A549 (cell line): ENCODE measurements around the gene SPATA6L. TPM values are rescaled to one million over a fixed set of nuclear protein-coding genes. Genes with fewer than 3 reads are reported as not detected.
A peak's percentile ranks its signal among the peaks of the same experiment; 100 is the strongest.

ENCODE experiments used
- ATAC-seq, 2 experiments: fragments of 200-7000 bp in 1 of 2; fragments of >200 bp in 1 of 2; cut with Nextera tagmentation in 1 of 2; cut with Tn5 transposase in 1 of 2; 3 replicates each; pipeline versions ENCODE4 v1.8.0 to v1.9.1; 2018 to 2020; ENCODE audit warnings: mild to moderate bottlenecking in 1 of 2, moderate library complexity in 1 of 2
- CTCF ChIA-PET: fragments of 300-600 bp; sonication (Branson Sonifier 250); formaldehyde crosslinking; extraction: SDS; loops from one replicate; lab custom pipeline; 2021; ENCODE audit warnings: antibody characterized with exemption, inconsistent platforms; lab: Yijun Ruan, JAX
- POLR2A ChIA-PET: fragments of 350-600 bp; formaldehyde crosslinking; extraction: SDS; loops from one replicate; lab custom pipeline; 2021; ENCODE audit warnings: antibody characterized with exemption, inconsistent platforms; lab: Yijun Ruan, JAX
- DNase-seq, 2 experiments: peaks; one replicate each; pipeline versions ENCODE4 v3.0.0 to v3.0.0-alpha.2; 2011 to 2016; ENCODE audit warnings: low read depth in 1 of 2, low spot score in 1 of 2
- FAIRE-seq: peaks from 2 replicates; lab custom pipeline; 2011; peaks lifted over from hg19 to GRCh38; lab: Jason Lieb, UNC
- H3K27ac ChIP-seq, 2 experiments: fragments of >200 bp; sonication (Bioruptor Twin); formaldehyde crosslinking; 3 replicates each; pipeline ENCODE4 v1.5.1; 2016 to 2017
- H3K4me1 ChIP-seq: fragments of >200 bp; sonication (Bioruptor Twin); formaldehyde crosslinking; 3 replicates; pipeline ENCODE4 v1.6.1; 2016
- H3K4me2 ChIP-seq: fragments of >200 bp; sonication (Bioruptor Twin); formaldehyde crosslinking; 3 replicates; pipeline ENCODE4 v1.6.1; 2016
- H3K4me3 ChIP-seq: fragments of >200 bp; sonication (Bioruptor Twin); formaldehyde crosslinking; 3 replicates; pipeline ENCODE4 v1.5.1; 2016
- H3K9me3 ChIP-seq: fragments of >200 bp; sonication (Bioruptor Twin); formaldehyde crosslinking; 3 replicates; pipeline ENCODE4 v1.6.1; 2016
- CTCF ChIP-seq: fragments of >200 bp; sonication (Bioruptor Twin); formaldehyde crosslinking; IDR thresholded peaks from 3 replicates; pipeline ENCODE4 v1.5.1; 2016
- POLR2AphosphoS2 ChIP-seq: conservative IDR thresholded peaks from 2 replicates; pipeline ENCODE4 v1.6.1; 2012; ENCODE audit warnings: low read length, improper control_type of control experiment, inconsistent platforms
- RAD21 ChIP-seq, 2 experiments: fragments of >200 bp in 1 of 2; sonication (Bioruptor Twin) in 1 of 2; formaldehyde crosslinking in 1 of 2; IDR thresholded peaks in 1 of 2; conservative IDR thresholded peaks in 1 of 2; 2 replicates in 1 of 2; 3 replicates in 1 of 2; pipeline ENCODE4 v1.6.1; 2012 to 2018; ENCODE audit warnings: inconsistent platforms in 1 of 2
- SMC3 ChIP-seq: fragments of >200 bp; sonication (Bioruptor Twin); formaldehyde crosslinking; IDR thresholded peaks from 3 replicates; pipeline ENCODE4 v1.6.1; 2018; ENCODE audit warnings: inconsistent platforms
- TP53 ChIP-seq: fragments of 250-450 bp; sonication (Bioruptor Pico); IDR thresholded peaks from 2 replicates; pipeline ENCODE4 v1.5.0; 2021; ENCODE audit warnings: mild to moderate bottlenecking, moderate library complexity
- WGBS: methylation state at CpG from one replicate; pipeline ENCODE4 v1.1.6; 2017; ENCODE audit errors: missing lambda C conversion rate; 5-methylcytosine and 5-hydroxymethylcytosine counted together
- polyA plus RNA-seq, 4 experiments: library from polyadenylated mRNA; depleted of rRNA in 3 of 4; stranded (reverse); fragments of >200 nt; fragmentation: RNase III in 1 of 4; extraction: RNeasy Plus Mini Kit Qiagen cat#74134 plus additional on column Dnase treatment in 1 of 4; gene quantifications; 2 replicates in 3 of 4; 3 replicates in 1 of 4; pipeline ENCODE4 v1.2.3, GENCODE V29; 2011 to 2017

SPATA6L gene
- polyA plus RNA-seq, 2 of the 4 experiments (the other 2 are of a cell fraction) = 0.99 to 6.6 TPM

DNA sequence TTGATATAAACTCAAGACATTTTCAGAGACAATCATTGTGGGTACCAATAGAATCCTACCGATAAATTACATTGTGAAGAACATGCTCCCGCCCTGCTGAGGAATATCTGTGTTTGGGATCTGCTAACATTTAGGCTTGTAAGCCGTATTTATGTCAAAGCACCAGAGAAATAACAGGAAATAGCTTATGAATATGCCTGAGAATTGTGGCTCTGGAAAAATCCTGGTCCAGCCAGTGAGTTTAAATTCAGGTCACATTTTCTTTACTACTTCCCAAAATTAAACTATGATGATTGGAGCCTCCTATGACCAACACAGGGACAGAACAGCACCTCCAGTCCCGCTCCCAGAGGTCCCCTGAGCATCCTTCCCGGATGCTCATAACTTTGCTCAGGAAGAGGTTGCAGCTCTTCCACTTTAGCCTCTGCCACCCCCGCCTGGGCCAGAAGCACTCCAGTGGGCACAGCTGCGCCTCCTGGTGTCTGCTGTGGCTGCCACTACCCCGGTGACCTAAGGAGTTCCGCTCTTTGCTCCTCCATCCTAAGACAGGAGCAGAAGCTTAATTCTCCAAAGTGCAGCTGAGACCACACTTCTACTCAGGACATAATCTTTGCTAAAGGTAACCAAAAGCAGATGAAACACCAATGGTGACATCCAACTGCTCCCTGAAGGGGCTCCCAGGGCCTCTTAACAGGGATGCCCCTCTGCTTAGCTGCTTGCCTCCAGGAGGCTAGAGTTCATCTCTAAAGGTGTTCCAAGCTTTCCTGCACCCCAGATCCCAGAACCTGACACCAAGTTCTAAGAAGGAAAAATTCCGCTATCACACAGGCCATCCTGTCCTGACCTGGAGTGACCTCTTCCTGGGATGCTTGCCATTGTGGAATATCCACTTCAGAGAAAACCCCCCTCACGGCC is 117.2 kb downstream of the SPATA6L start:
- H3K9me3 ChIP-seq = no peaks in the 10 kb centered on the region
- FAIRE-seq (no peak), DNase-seq (peak; percentile 23 to 44), ATAC-seq (peak; percentile 85 to 98)
- peak; percentile 38 to 64 for TF ChIP-seq RAD21 (conservative IDR thresholded peaks at IDR 0.05 in 1 of 2, IDR thresholded peaks at IDR 0.05 in 1 of 2)
- no peak for TF ChIP-seq POLR2AphosphoS2
- TF ChIP-seq TP53 = no peak
- peak; percentile 57 for TF ChIP-seq SMC3
- peak; percentile 41; the same call in 2 of the 3 replicates for TF ChIP-seq CTCF
- no peak overlapping the region for H3K4me2 ChIP-seq
- H3K27ac ChIP-seq = no peak overlapping the region
- POLR2A ChIA-PET = interaction anchor here (0.6 kb wide), 1 partner anchor 196 kb away, joined by 3 read pairs; no protein-coding TSS in a partner anchor
- CTCF ChIA-PET = interaction anchor here (0.6 to 1.9 kb wide), 8 partner anchors 8 to 167 kb away, joined by 3 to 7 read pairs (median 4); no protein-coding TSS in a partner anchor
- H3K4me1 ChIP-seq = peaks cover 4% of the 10 kb centered on the region; the same call in 1 of the 3 replicates
- 49% methylated on average over 11 of the region's 11 CpGs for WGBS
- H3K4me3 ChIP-seq = no peak overlapping the region

Other genes with a start within 250 kb of the SPATA6L start
- 1.3 and 2.0 TPM in 2 replicates for gene SLC1A1, start 176.0 kb downstream of the SPATA6L start, polyA plus RNA-seq (2011; rRNA removed)
- 0.63 to 0.82 TPM (median 0.66 TPM) in 3 replicates for gene SLC1A1, start 176.0 kb downstream of the SPATA6L start, polyA plus RNA-seq (2017; fragmentation: RNase III; extraction: RNeasy Plus Mini Kit Qiagen cat#74134 plus additional on column Dnase treatment)
- 13.2 and 13.5 TPM in 2 replicates for gene PLPP6, start 4.2 kb downstream of the SPATA6L start, polyA plus RNA-seq (2011; rRNA removed)
- gene PLPP6, start 4.2 kb downstream of the SPATA6L start, polyA plus RNA-seq (2017; fragmentation: RNase III; extraction: RNeasy Plus Mini Kit Qiagen cat#74134 plus additional on column Dnase treatment) = 8.8 to 11.2 TPM (median 11.2 TPM) in 3 replicates
- gene CDC37L1, start 13.1 kb upstream of the SPATA6L start, polyA plus RNA-seq (2011; rRNA removed) = 10.4 and 16.2 TPM in 2 replicates
- gene CDC37L1, start 13.1 kb upstream of the SPATA6L start, polyA plus RNA-seq (2017; fragmentation: RNase III; extraction: RNeasy Plus Mini Kit Qiagen cat#74134 plus additional on column Dnase treatment) = 9.5 to 10.5 TPM (median 9.7 TPM) in 3 replicates
- 70.4 and 83.0 TPM in 2 replicates for gene AK3, start 74.7 kb upstream of the SPATA6L start, polyA plus RNA-seq (2011; rRNA removed)
- 42.6 to 51.0 TPM (median 49.0 TPM) in 3 replicates for gene AK3, start 74.7 kb upstream of the SPATA6L start, polyA plus RNA-seq (2017; fragmentation: RNase III; extraction: RNeasy Plus Mini Kit Qiagen cat#74134 plus additional on column Dnase treatment)
- gene RCL1, start 126.5 kb upstream of the SPATA6L start, polyA plus RNA-seq (2011; rRNA removed) = 25.5 and 26.7 TPM in 2 replicates
- gene RCL1, start 126.5 kb upstream of the SPATA6L start, polyA plus RNA-seq (2017; fragmentation: RNase III; extraction: RNeasy Plus Mini Kit Qiagen cat#74134 plus additional on column Dnase treatment) = 27.5 to 30.0 TPM (median 29.4 TPM) in 3 replicates